ENCODE results near the gene MAGEF1. TPM values are rescaled to one million over a fixed set of nuclear protein-coding genes. Genes with fewer than 3 reads are reported as not detected.

MAGEF1 gene
- total and polyA plus RNA-seq, 2 of the 13 experiments (the other 11 are each of a cell fraction or from before 2014, with no cell fraction given) = 26.0 to 62.4 TPM

- no peak for TF ChIP-seq MLXIP (CRISPR knock-in tag; IDR thresholded peaks at IDR 0.05; ENCODE audit: borderline replicate concordance)
- TF ChIP-seq ZNF367 (CRISPR knock-in tag; IDR thresholded peaks at IDR 0.05; ENCODE audit: borderline replicate concordance) = no peak
- no peak for TF ChIP-seq REXO4 (CRISPR knock-in tag; IDR thresholded peaks at IDR 0.05; ENCODE audit: borderline replicate concordance)
- TF ChIP-seq ZNF354B (CRISPR knock-in tag; IDR thresholded peaks at IDR 0.05) = no peak
- no peak for TF ChIP-seq ZNF414 (CRISPR knock-in tag; IDR thresholded peaks at IDR 0.05)
- no peak for TF ChIP-seq ZNF383 (CRISPR knock-in tag; IDR thresholded peaks at IDR 0.05; ENCODE audit: borderline replicate concordance)
- TF ChIP-seq STAG1 (CRISPR knock-in tag; IDR thresholded peaks at IDR 0.05) = no peak
- TF ChIP-seq USF2 (IDR thresholded peaks at IDR 0.05; ENCODE audit: low read depth, low read length) = no peak
- no peak for TF ChIP-seq USF2 (CRISPR knock-in tag; IDR thresholded peaks at IDR 0.05; ENCODE audit: borderline replicate concordance)
- no peak for TF ChIP-seq CREB1 (IDR thresholded peaks at IDR 0.05)
- TF ChIP-seq CREB1 (CRISPR knock-in tag; IDR thresholded peaks at IDR 0.05) = no peak
- no peak for TF ChIP-seq ZNF619 (CRISPR knock-in tag; IDR thresholded peaks at IDR 0.05)
- no peak for TF ChIP-seq TBL1XR1 (IDR thresholded peaks at IDR 0.05; ENCODE audit: borderline replicate concordance, low read length, partially characterized antibody)
- TF ChIP-seq ATM (IDR thresholded peaks at IDR 0.05; ENCODE audit: borderline replicate concordance) = no peak
Observed at GRCh38 chr3:184745526-184745925, 33.7 kb upstream of the MAGEF1 start (continued).
